IMR-90 (cell line): ENCODE measurements around the gene LGALS4. TPM values are rescaled to one million over a fixed set of nuclear protein-coding genes. Genes with fewer than 3 reads are reported as not detected.
"Not testable (repeated sequence)": the region's sequence is repeated elsewhere in the genome, so short reads cannot be mapped to it uniquely, and the experiment has no call there.

Source experiments
- ATAC-seq: fragments of 200-7000 bp; cut with Tn5 transposase; 2 replicates; pipeline ENCODE4 v1.9.1; 2020; ENCODE audit warnings: low read depth, mild to moderate bottlenecking, moderate library complexity
- BruUV-seq: library from RNA; stranded (reverse); fragments of 400-500 nt; replicated peaks from 2 replicates; lab custom pipeline; 2021; lab: Mats Ljungman, UMichigan
- CTCF ChIA-PET: fragments of 300-600 bp; formaldehyde crosslinking; extraction: SDS; loops from one replicate; lab custom pipeline; 2021; ENCODE audit warnings: antibody characterized with exemption; lab: Yijun Ruan, JAX
- POLR2A ChIA-PET: fragments of 300-600 bp; sonication (Branson Sonifier 250); formaldehyde crosslinking; loops from one replicate; lab custom pipeline; 2022; ENCODE audit warnings: antibody characterized with exemption; ENCODE audit not compliant: unreplicated experiment; lab: Charles Lee
- DNase-seq: peaks from one replicate; pipeline ENCODE4 v3.0.0; 2013
- H2AFZ ChIP-seq: replicated peaks from 2 replicates; pipeline ENCODE3; 2013; ENCODE audit warnings: low read length, mild to moderate bottlenecking; ENCODE audit not compliant: poor library complexity
- H2AK5ac ChIP-seq: 2 replicates; pipeline ENCODE4 v1.6.1; 2013; ENCODE audit warnings: low read depth, low read length, inconsistent platforms
- H2AK9ac ChIP-seq: replicated peaks from 2 replicates; pipeline ENCODE3; 2013; ENCODE audit warnings: mild to moderate bottlenecking, low read depth, low read length, moderate library complexity; ENCODE audit not compliant: poor library complexity
- H2BK120ac ChIP-seq: 2 replicates; pipeline ENCODE4 v1.6.1; 2013; ENCODE audit warnings: low read depth, low read length, inconsistent platforms
- H2BK15ac ChIP-seq: 3 replicates; pipeline ENCODE4 v1.6.1; 2013; ENCODE audit warnings: low read depth, low read length, inconsistent platforms
- H2BK20ac ChIP-seq: 2 replicates; pipeline ENCODE4 v1.6.1; 2013; ENCODE audit warnings: low read depth, mild to moderate bottlenecking, inconsistent platforms, low read length, moderate library complexity
- H2BK5ac ChIP-seq: 2 replicates; pipeline ENCODE4 v1.6.1; 2013; ENCODE audit warnings: mild to moderate bottlenecking, low read depth, low read length, inconsistent platforms; ENCODE audit not compliant: poor library complexity, severe bottlenecking
- H3K14ac ChIP-seq: replicated peaks from 2 replicates; pipeline ENCODE4 v1.6.1; 2013; ENCODE audit warnings: low read depth, low read length, inconsistent platforms
- H3K18ac ChIP-seq: 2 replicates; pipeline ENCODE4 v1.6.1; 2013; ENCODE audit warnings: low read depth, low read length, control low read depth
- H3K23ac ChIP-seq: 2 replicates; pipeline ENCODE4 v1.6.1; 2013; ENCODE audit warnings: low read depth, low read length, inconsistent platforms
- H3K27ac ChIP-seq: 2 replicates; pipeline ENCODE4 v1.5.1; 2013; ENCODE audit warnings: mild to moderate bottlenecking, control low read depth, low read length; ENCODE audit not compliant: insufficient read depth
- H3K27me3 ChIP-seq: 2 replicates; pipeline ENCODE4 v1.6.1; 2013; ENCODE audit warnings: low read length; ENCODE audit not compliant: control insufficient read depth, insufficient read depth
- H3K36me3 ChIP-seq: 2 replicates; pipeline ENCODE4 v1.6.1; 2013; ENCODE audit warnings: low read length, mixed read lengths; ENCODE audit not compliant: control insufficient read depth, insufficient read depth
- H3K4ac ChIP-seq: 2 replicates; pipeline ENCODE4 v1.6.1; 2013; ENCODE audit warnings: low read depth, low read length, inconsistent platforms
- H3K4me1 ChIP-seq: 2 replicates; pipeline ENCODE4 v1.6.1; 2013; ENCODE audit warnings: low read length, mixed read lengths; ENCODE audit not compliant: control insufficient read depth, insufficient read depth
- H3K4me2 ChIP-seq: 2 replicates; pipeline ENCODE4 v1.6.1; 2013; ENCODE audit warnings: low read depth, mild to moderate bottlenecking, control low read depth, low read length, moderate library complexity
- H3K4me3 ChIP-seq: 2 replicates; pipeline ENCODE4 v1.5.1; 2013; ENCODE audit warnings: low read depth, mild to moderate bottlenecking, control low read depth, low read length, moderate library complexity; ENCODE audit not compliant: insufficient read depth
- H3K56ac ChIP-seq: 2 replicates; pipeline ENCODE4 v1.6.1; 2013; ENCODE audit warnings: low read length, inconsistent platforms; ENCODE audit not compliant: insufficient read depth; ENCODE audit errors: extremely low read depth
- H3K79me1 ChIP-seq, 2 experiments: 2 replicates each; pipeline ENCODE4 v1.6.1; 2013; ENCODE audit warnings: low read length in 2 of 2, inconsistent platforms in 1 of 2, low read depth in 1 of 2
- H3K9ac ChIP-seq: 2 replicates; pipeline ENCODE4 v1.6.1; 2013; ENCODE audit warnings: low read depth, low read length, control low read depth
- H3K9me1 ChIP-seq: 2 replicates; pipeline ENCODE4 v1.6.1; 2013; ENCODE audit warnings: low read length, inconsistent platforms; ENCODE audit not compliant: insufficient read depth
- H3K9me3 ChIP-seq: 2 replicates; pipeline ENCODE4 v1.6.1; 2013; ENCODE audit warnings: low read length; ENCODE audit not compliant: control insufficient read depth, insufficient read depth
- H4K20me1 ChIP-seq: 2 replicates; pipeline ENCODE4 v1.6.1; 2013; ENCODE audit warnings: low read length, inconsistent platforms; ENCODE audit not compliant: insufficient read depth
- H4K5ac ChIP-seq: 2 replicates; pipeline ENCODE4 v1.6.1; 2013; ENCODE audit warnings: mild to moderate bottlenecking, low read depth, low read length, control low read depth
- H4K8ac ChIP-seq, 2 experiments: 2 replicates each; pipeline ENCODE4 v1.6.1; 2013; ENCODE audit warnings: low read depth in 2 of 2, low read length in 2 of 2, control low read depth in 1 of 2, inconsistent platforms in 1 of 2
- H4K91ac ChIP-seq: 2 replicates; pipeline ENCODE4 v1.6.1; 2013; ENCODE audit warnings: low read depth, low read length, inconsistent platforms; ENCODE audit not compliant: insufficient read depth
- CHD1 ChIP-seq: IDR thresholded peaks from 2 replicates; pipeline ENCODE4 v1.6.1; 2012; ENCODE audit warnings: low read depth, low read length, improper control_type of control experiment
- RCOR1 ChIP-seq: IDR thresholded peaks from 2 replicates; pipeline ENCODE4 v1.6.1; 2012; ENCODE audit warnings: mild to moderate bottlenecking, low read length, improper control_type of control experiment; ENCODE audit not compliant: insufficient replicate concordance
- WGBS, 2 experiments: methylation state at CpG; one replicate each; pipeline versions ENCODE4 v1.1.5 to v1.1.7; 2013; ENCODE audit warnings: missing lambda C conversion rate in 2 of 2; ENCODE audit not compliant: insufficient read length in 1 of 2; ENCODE audit errors: extremely low coverage in 2 of 2; 5-methylcytosine and 5-hydroxymethylcytosine counted together
- dilution Hi-C: fragments of 300-500 bp; cut with HindIII; formaldehyde crosslinking; loops from one replicate; pipeline ENCODE4 v1.14.3; 2018; ENCODE audit warnings: low sequenced_read_pairs; ENCODE audit not compliant: unreplicated experiment
- in situ Hi-C: fragments of 300-500 bp; cut with MboI; formaldehyde crosslinking; loops from 3 replicates; pipeline ENCODE4 v1.14.3; 2019; ENCODE audit warnings: low sequenced_read_pairs, inconsistent platforms, mixed read lengths
- intact Hi-C: fragments of 100-400 bp; cut with micrococcal nuclease; formaldehyde crosslinking; loops from 2 replicates; pipeline ENCODE4 v1.10.0; 2022
- polyA plus RNA-seq, 3 experiments: library from polyadenylated mRNA; depleted of rRNA; stranded (reverse); fragments of >200 nt; gene quantifications; 2 replicates each; pipeline ENCODE4 v1.2.3, GENCODE V29; 2012; ENCODE audit warnings: low replicate concordance in 1 of 3
- total RNA-seq: library from RNA; depleted of rRNA; stranded (reverse); fragments of >200 nt; gene quantifications from 2 replicates; pipeline ENCODE4 v1.2.3, GENCODE V29; 2012

The LGALS4 gene
- total and polyA plus RNA-seq, 2 of the 4 experiments (the other 2 are of a cell fraction) = 0.29 TPM; not detected in 1

- no peak for TF ChIP-seq RCOR1
- TF ChIP-seq CHD1 = no peak
Observed at GRCh38 chr19:38792250-38793111, 20.3 kb downstream of the LGALS4 start (continued).

- H4K5ac ChIP-seq, H2AK5ac ChIP-seq, H3K79me1 ChIP-seq, H4K20me1 ChIP-seq, DNase-seq, dilution Hi-C loops, CTCF ChIA-PET, H2BK5ac ChIP-seq, H3K56ac ChIP-seq, H3K4me3 ChIP-seq, H3K9ac ChIP-seq, H3K14ac ChIP-seq, H3K4ac ChIP-seq, H3K9me3 ChIP-seq, BruUV-seq, H2AFZ ChIP-seq, H3K4me1 ChIP-seq, intact Hi-C loops, H2BK20ac ChIP-seq, H4K91ac ChIP-seq, in situ Hi-C loops, H3K27ac ChIP-seq, H2AK9ac ChIP-seq, H3K9me1 ChIP-seq, H3K23ac ChIP-seq, H3K27me3 ChIP-seq, H3K36me3 ChIP-seq, H3K18ac ChIP-seq, H3K4me2 ChIP-seq, H2BK120ac ChIP-seq, POLR2A ChIA-PET, H2BK15ac ChIP-seq: not testable (repeated sequence)
- peak overlapping the region; percentile 85 to 94; a peak in 2 of 4 replicates for H4K8ac ChIP-seq
- peak; percentile 91 for ATAC-seq
- WGBS, 2 experiments = no CpG with 5 or more reads among the region's 40 CpGs
Observed at GRCh38 chr19:38791451-38792064, 21.2 kb downstream of the LGALS4 start.

- H3K27ac ChIP-seq, H2BK20ac ChIP-seq, H2BK120ac ChIP-seq, H2AK9ac ChIP-seq, H3K36me3 ChIP-seq, H2AFZ ChIP-seq, H3K23ac ChIP-seq, CTCF ChIA-PET, H3K4me3 ChIP-seq, H3K4me1 ChIP-seq, H4K5ac ChIP-seq, in situ Hi-C loops, BruUV-seq, POLR2A ChIA-PET, H3K14ac ChIP-seq, ATAC-seq, H3K27me3 ChIP-seq, H3K4ac ChIP-seq, H3K79me1 ChIP-seq, H2AK5ac ChIP-seq, H3K9ac ChIP-seq, H3K56ac ChIP-seq, H4K20me1 ChIP-seq, H4K91ac ChIP-seq, H2BK5ac ChIP-seq, H3K9me3 ChIP-seq, H3K9me1 ChIP-seq, H3K4me2 ChIP-seq, DNase-seq, H2BK15ac ChIP-seq, dilution Hi-C loops, H3K18ac ChIP-seq, intact Hi-C loops: not testable (repeated sequence)
- peak overlapping the region; percentile 85 to 94; a peak in 2 of 4 replicates for H4K8ac ChIP-seq
- WGBS, 2 experiments = no CpG with 5 or more reads among the region's 49 CpGs
Observed at GRCh38 chr19:38790507-38791403, 22.0 kb downstream of the LGALS4 start.
